Suppressor macrophage treated with lipopolysaccharide for 1 hour (primary cell): ENCODE data around the gene OR1E1.
"Not testable (repeated sequence)": the region's sequence is repeated elsewhere in the genome, so short reads cannot be mapped to it uniquely, and the experiment has no call there.

Experiments used
- DNase-seq, 3 donors: peaks; one replicate each; pipeline ENCODE4 v3.0.0-alpha.2; 2020 to 2022

Gene OR1E1, protein sequence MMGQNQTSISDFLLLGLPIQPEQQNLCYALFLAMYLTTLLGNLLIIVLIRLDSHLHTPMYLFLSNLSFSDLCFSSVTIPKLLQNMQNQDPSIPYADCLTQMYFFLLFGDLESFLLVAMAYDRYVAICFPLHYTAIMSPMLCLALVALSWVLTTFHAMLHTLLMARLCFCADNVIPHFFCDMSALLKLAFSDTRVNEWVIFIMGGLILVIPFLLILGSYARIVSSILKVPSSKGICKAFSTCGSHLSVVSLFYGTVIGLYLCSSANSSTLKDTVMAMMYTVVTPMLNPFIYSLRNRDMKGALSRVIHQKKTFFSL

DNA sequence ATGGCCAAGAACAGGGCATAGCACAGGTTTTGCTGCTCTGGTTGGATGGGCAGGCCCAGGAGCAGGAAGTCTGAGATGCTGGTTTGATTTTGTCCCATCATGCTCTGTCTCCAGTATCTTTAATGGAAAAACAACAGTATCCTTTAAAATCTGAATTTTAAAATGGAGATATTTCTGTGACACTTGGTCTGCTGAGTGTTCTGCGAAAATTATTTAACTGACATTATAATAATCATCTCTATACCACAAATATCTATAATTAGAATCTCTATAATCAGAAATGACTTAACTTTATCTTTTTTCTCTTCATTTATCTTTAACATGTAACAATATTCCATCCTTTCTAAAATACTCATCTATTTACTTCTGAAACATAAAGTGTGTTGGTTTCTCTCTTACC, at the start of gene OR1E1:
Gene OR1E1 (minus strand): TSS at position 101 of the 400 bp plus-strand sequence. CDS start 0 bp downstream, at position 101.
- no peak for DNase-seq

DNA sequence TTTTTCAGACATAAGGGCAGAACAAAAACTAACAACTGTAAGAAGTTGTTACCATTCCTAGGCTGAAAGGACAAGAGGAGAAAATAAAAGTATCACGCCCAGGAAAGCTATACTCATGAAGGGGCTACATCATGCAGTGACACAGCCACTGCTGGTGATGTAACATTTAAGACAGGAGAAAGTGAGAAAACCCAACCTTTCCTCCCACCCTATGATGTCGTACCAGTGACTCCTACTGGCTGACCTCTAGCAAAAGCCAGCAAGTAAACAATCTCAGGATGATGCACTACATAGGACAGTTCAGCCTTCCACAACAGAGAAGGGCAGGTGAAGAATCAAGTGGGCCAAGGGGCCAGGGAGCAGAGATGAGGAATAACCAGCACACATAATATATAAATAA, 49.4 kb upstream of the OR1E1 start:
- DNase-seq, result peak; percentile 50 to 65 (median 60)

DNA sequence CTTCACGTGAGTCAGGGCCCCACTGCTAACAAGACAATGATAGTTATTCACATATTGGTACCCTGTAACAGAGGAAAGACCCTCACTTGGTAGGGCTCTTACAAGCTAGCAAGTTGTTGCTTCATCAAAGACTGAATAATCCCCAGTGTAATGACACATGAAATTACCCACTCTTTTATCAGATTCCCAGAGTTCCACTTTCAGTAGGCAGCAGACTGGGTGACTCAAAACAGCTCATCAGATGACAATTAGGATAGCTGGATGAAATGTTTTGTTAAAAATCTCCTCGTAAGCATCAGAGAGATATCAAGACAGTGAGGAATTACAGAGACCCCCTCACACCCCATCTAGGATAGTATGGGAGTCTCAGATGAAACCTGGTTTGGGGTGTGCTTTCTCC, 42.2 kb upstream of the OR1E1 start:
- peak in 1 of 3 donors; percentile 30 for DNase-seq

DNA sequence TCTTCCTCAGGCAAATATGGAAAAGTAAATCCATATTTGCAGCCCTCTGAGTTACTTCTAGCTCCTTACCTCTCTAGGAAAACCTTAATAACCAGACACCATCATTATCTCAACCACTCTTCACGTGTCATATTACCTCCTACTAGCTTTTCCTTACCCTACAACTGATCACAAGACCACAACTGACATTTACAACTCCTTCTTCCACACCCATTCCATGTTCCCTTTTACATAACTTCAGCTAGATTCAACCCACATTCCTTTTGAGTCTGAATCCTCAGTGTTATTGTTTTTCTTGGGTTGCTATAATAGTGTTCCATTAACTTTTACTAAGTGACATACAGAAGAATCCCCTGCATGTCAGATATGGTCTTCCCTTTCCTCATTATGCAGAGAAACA, 40.2 kb upstream of the OR1E1 start:
- no peak for DNase-seq

DNA sequence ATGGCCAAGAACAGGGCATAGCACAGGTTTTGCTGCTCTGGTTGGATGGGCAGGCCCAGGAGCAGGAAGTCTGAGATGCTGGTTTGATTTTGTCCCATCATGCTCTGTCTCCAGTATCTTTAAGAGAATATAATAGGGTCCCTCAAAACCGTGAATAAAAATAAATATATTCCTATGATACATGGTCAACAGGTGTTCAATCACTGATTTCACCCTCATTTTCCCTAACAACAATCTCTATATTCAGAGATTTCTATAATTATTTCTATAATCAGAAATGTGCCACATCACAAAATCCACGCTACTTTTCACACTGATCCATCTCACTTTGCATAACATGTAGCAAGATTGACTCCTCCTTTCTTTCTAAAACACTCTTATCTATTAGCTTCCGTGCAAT, 35.5 kb upstream of the OR1E1 start, which contains the start of gene OR1E2:
Gene OR1E2 (minus strand): TSS at position 101 of the 400 bp plus-strand sequence. CDS start 0 bp downstream, at position 101.
- DNase-seq, result no peak

DNA sequence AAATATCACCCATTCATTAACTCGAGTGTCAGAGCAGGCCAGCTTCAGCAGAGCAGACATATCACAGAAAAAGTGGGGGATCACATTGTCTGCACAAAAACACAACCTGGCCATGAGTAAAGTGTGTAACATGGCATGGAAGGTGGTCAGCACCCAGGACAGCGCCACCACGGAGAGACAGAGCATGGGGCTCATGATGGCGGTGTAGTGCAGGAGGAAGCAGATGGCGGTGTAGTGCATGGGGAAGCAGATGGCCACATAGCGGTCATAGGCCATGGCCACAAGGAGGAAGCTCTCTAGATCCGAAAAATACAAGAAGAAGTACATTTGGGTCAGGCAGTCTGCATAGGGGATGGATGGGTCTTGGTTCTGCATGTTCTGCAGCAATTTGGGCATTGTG, 35.0 kb upstream of the OR1E1 start:
- peak; percentile 48 to 63 (median 62) for DNase-seq

DNA sequence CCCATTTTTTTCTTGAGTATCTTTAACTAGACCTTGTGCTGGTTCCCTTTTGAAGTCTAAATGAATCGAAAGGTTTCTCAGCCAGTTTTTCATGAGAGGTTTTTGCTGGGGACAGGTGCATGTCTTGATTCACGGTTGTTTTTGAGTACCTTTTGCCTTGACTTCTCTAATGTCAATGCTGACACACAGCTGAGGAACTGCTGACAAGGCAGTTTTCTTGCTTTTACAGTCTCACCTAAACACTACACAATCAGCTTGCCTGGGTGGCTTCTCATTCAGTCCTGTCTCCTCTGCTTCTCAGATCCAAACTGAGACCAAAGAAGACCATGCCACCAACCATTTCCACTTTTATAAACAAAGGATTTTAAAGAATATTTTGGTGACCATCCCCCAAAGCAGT, 20.0 kb upstream of the OR1E1 start:
- DNase-seq, result no peak

DNA sequence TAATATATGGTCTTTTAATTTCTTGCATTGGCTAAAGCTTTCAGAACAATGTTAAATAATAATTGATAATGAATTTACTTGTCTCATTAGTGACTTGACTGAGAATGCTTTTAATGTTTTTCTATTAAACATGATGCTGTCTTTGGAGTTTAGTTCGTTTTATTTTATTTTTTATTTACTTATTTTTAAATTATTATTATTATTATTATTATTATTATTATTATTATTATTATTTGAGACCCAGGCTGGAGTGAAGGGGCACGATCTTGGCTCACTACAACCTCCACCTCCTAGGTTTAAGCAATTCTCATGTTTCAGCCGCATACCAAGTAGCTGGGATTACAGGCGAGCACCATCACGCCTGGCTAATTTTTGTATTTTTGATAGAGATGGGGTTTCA, 17.4 kb upstream of the OR1E1 start:
- no peak for DNase-seq

DNA sequence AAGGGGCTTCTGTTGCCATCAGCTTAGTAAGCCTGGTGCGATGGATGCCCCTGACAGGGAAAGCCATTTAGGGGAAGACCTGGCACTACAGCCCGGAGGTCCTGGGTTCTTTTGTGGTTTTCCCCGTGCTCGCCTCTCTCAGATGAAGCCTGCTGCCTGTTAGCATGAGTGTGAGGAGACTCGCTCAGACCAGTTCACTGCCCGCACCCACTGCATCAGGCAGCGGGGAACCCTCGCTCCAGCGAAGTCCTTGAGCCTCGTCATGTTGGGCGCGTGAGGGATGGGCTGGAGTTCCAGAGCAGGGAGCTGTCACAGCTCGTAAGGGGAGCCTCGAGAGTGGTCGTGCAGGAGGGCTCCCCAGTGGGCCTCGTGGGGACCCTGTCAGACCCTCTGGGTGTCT, 14.0 kb upstream of the OR1E1 start:
- DNase-seq, result not testable (repeated sequence)

DNA sequence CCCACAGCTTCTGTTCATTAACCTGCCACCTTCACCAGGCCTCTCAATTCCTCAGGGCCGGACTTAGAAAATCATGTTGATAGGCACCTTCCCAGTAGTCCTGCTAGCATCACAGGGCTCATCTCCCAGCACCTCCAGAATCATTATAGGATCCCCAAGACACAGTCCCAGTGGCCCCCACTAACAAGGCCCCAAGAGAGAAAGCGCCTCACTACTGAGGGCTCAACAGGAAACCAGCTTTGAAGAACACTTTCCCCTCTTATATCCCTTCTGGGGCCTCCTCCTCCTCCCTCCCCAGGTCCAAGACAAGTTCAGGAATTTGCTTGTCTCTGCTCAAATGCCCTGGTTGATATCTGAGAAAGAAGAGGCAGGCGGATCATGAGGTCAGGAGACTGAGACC, 12.9 kb upstream of the OR1E1 start, which contains the start of gene OR3A3:
Gene OR3A3 (plus strand): TSS at position 301 of the 400 bp plus-strand sequence.
- DNase-seq, result no peak

DNA sequence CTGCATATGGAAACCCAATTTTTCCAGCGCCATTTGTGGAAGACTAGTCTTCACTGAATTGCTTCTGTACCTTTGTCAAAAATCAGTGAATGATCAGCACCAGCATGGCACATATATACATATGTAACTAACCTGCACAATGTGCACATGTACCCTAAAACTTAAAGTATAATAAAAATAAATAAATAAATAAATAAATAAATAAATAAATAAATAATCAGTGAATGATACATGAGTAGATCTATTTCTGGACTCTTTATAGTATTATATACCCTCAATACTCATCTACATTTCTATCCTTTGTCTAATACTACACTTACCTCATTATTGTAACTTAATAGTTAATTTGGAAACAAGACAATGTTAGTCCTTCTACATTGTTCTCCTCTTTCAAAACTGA, 5.6 kb upstream of the OR1E1 start:
- DNase-seq, result not testable (repeated sequence)

DNA sequence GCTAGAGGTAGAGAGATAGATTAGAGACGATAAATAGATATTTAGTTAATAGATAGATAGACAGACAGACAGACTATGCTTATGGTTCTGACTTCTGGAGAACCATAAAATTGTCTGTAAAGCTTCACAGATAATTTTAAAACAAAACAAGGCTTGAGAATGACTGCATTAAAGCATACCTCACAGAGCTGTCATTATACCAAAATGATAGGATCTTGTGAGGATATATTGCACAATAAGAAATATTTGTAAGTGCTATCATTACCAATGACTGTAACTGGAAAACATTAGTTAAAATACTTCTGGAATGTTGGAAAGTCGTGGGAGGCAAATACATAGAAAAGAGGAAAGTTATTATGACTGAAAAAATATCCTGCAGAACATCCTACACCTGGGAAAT, 3.6 kb upstream of the OR1E1 start:
- no peak for DNase-seq

DNA sequence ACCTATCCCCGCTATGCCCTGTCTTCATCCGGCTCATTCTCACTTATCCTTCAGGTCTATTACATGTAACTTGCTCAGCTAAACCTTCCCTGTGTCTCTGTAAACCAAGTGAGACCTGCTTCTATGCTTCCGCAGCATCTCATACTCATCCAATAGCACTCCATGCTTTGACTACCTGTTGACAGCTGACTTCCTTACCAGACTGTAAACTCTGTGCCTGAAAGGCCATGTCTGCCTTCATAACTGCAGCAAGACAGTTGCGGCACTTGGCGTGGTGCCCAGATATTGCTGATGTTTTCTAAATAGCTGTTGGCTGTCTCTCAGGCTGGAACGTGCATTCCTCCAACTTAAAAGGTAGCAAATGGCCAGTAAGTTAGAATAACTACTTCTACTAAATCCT, 1.8 kb upstream of the OR1E1 start:
- no peak for DNase-seq

DNA sequence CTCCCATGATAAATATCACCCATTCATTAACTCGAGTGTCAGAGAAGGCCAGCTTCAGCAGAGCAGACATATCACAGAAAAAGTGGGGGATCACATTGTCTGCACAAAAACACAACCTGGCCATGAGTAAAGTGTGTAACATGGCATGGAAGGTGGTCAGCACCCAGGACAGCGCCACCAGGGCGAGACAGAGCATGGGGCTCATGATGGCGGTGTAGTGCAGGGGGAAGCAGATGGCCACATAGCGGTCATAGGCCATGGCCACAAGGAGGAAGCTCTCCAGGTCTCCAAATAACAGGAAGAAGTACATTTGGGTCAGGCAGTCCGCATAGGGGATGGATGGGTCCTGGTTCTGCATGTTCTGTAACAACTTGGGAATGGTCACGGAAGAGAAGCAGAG, 409 bp downstream of the OR1E1 start:
- DNase-seq, result peak in 2 of 3 donors; percentile 17 to 36

DNA sequence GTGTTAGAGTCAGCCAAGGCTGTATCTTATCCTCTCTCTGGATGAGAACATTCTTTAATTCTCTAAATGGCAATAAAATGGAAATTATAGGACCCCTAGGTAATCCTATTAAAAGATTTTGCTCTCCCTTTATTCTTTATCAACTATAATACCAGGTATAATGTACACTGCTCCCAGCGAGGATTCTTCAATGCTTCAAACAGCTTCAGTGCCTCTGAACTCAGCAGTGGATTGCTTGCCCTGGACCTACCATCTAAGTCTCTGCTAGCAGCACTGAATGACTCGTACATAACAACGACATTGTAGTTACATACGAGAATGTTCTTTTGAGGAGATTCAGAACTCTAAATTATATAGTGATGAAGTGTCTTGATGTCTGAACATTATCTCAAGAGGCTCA, 8.4 kb downstream of the OR1E1 start:
- no peak for DNase-seq

DNA sequence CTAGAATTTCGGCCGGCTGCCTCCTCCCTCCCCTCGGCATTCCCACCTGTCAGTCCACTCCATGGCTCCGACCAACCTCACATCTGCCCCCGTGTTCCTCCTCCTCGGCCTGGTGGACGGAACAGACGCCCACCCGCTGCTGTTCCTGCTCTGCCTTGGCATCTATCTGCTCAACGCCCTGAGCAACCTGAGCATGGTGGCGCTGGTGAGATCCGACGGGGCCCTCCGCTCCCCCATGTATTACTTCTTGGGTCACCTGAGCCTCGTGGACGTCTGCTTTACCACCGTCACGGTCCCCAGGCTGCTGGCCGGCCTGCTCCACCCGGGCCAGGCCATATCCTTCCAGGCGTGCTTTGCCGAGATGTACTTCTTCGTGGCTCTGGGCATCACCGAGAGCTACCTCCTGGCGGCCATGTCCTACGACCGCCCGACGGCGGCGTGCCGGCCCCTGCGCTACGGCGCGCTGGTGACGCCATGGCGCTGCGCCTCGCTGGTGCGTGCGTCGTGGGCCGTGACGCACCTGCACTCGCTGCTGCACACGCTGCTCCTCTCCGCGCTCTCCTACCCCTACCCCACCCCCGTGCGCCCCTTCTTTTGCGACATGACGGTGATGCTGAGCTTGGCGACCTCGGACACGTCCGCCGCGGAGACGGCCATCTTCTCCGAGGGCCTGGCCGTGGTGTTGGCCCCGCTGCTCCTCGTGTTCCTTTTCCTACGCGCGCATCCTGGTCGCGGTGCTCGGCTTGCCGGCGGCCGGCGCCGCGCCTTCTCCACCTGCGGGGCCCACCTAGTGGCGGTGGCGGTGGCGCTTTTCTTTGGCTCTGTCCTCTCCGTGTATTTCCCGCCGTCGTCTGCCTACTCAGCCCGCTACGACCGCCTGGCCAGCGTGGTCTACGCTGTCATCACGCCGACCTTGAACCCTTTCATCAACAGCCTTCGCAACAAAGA, 12.1 kb downstream of the OR1E1 start, which contains the start of gene OR3A2:
Gene OR3A2 (minus strand): TSS at position 440 of the 948 bp plus-strand sequence.
- peak in 1 of 3 donors; percentile 13 for DNase-seq

DNA sequence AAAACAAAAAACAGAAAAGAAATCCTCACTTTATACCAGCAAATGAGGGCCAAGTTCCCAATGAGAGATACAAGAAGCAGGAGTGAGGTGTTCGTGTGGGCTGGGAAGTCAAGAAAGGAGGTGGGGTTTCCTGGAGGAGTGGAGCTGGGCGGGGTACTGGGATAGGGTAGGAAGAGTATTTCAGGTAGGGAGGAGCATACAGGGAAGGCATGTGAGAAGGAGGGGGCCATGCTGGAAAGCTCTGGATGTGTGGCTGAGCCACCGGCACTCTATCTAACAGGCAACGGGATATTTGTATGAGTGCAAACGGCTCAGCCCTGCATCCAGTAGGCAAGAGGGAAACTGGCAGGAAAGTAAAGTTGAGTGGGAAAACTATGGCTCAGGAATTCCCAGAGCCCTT, 16.3 kb downstream of the OR1E1 start:
- DNase-seq, result no peak

DNA sequence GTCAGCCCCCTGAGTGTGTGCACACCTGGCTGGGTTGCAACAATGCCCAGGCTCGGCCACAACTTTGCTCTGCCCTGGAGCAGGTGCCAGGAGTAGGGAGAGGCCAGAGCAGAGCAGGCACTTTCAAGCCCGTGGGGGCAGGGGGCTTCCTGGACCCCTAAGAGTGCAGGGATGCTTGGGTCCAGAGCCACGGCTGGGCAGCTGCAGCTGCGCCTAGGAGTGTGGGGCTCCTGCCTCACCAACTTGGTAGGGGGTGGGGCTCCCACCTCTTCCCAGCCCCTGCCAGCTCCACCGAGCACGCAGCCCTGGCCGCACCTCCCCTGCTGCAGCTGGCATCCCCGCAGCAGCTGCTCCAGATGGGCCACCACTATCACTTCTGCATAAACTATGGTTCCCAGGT, 19.9 kb downstream of the OR1E1 start:
- no peak for DNase-seq

DNA sequence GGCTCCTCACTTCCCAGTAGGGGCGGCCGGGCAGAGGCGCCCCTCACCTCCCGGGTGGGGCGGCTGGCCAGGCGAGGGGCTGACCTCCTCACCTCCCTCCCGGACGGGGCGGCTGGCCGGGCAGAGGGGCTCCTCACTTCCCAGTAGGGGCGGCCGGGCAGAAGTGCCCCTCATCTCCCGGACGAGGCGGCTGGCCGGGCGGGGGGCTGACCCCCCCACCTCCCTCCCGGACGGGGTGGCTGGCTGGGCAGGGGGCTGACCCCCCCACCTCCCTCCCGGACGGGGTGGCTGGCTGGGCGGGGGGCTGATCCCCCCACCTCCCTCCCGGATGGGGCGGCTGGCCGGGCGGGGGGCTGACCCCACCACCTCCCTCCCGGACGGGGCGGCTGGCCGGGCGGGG, 27.0 kb downstream of the OR1E1 start:
- not testable (repeated sequence) for DNase-seq
